H54 (cell line): ENCODE results near the gene ITPR1.

Experiments used
- DNase-seq: peaks from one replicate; pipeline ENCODE4 v3.0.0; 2011; ENCODE audit warnings: low spot score, mixed read lengths; ENCODE audit not compliant: insufficient read length
- FAIRE-seq: peaks from 3 replicates; lab custom pipeline; 2011; peaks lifted over from hg19 to GRCh38; lab: Jason Lieb, UNC
- POLR2A ChIP-seq: IDR thresholded peaks from 2 replicates; pipeline ENCODE4 v1.6.1; 2011; ENCODE audit warnings: low read depth, mild to moderate bottlenecking, low read length

ITPR1 gene

DNA sequence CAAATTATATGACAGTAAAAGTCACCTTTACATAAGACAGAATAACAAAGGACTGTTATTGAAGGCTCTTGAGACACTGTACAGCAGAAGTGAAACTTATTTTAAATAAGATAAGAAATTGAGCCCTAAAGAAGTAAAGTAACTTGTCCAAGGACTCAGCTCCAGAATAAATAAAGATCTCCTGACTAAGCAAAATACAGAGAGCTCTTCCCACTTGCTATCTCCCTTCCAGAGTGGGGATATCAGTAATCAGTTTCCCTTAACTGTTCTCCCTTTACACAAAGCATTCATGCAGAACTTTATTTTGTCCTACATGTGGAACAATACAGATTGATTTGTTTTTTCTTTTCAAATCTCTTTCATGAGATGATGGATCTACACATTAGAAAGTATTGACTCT, 356.6 kb downstream of the ITPR1 start:
- DNase-seq (no peak), FAIRE-seq (no peak)
- no peak for TF ChIP-seq POLR2A

DNA sequence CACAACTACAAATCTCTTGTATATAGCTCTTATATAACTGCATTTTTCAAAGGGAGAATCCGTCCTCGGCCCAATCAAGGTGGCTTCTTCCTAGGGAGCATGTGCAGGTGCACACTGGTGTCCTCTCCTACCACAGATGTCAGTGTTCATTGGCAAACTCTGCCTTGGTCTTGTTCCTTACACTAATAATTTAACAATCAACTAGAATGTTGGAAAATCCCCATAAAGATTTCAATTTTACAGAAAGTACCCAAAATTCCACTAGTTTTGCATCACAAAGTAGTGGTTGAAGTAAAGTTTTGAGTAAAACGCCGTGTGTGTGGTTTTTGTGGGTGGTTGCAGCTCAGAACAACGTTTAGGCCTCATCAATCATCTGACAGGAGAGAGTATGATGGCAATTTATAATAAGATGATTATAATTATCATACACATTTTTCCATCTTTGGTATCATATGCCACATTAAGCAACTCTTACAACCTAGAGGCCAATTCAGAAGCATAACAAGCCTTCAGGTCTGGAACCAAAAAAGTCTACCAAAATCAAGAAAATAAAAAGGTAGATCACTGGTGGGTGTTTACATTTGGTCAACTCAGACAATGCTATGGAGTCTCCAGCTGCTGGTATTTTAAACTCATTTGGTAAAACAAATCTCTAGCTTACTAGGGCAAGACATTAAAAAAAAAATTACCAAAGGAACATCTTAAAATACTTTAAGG, 357.2 kb downstream of the ITPR1 start:
- TF ChIP-seq POLR2A, result no peak
- FAIRE-seq, result no peak
- no peak for DNase-seq

- no peak for TF ChIP-seq POLR2A
- no peak for FAIRE-seq
- no peak for DNase-seq
Observed at GRCh38 chr3:4850928-4851265, 357.7 kb downstream of the ITPR1 start.

DNA sequence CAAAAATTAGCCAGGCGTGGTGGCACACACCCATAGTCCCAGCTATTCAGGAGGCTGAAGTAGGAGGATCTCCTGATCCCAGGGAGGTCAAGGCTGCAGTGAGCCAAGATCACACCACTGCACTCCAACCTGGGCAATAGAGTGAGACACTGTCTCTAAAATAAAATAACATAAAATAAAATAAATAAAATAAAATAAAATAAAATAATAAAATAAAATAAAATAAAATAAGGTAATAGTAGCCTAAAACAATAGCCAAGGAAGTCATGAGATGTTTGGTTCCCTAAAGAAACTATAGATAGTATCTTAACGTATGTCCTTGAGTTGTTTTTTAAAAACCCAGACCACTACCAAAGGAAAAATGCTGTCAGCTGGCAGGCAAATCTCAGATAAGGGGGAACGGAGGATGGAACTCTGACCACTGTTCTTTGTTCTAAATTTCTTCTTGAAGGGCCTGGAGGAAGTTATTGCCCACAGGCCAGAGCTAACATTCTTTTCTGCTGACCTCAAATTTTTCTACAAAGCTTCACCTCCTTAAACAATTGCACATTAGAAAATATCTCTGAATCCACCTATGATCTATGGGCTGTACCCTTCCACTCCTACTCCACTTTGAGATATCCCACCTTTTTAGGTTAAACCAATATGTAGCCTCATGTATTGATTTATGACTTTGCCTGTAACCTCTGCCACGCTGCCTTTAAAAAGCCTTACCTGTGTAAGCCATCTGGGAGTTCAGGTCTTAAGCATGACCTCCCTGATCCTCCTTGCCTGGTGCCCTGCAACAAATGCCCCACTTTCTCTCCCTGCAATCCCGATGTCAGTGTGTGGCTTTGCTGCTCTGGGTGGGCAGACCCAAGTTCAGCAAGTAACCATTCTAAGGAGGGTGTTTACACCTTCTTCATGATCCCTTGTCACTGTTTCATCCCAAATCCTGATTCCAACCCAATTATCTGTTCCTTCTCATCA, 359.9 kb downstream of the ITPR1 start:
- TF ChIP-seq POLR2A, result no peak
- FAIRE-seq (no peak), DNase-seq (no peak)

- no peak for FAIRE-seq
- TF ChIP-seq POLR2A, result no peak
- no peak for DNase-seq
Observed at GRCh38 chr3:4853749-4854140, 360.6 kb downstream of the ITPR1 start.

GRCh38 chr3:4855676-4856075, 362.5 kb downstream of the ITPR1 start:
- FAIRE-seq, result no peak
- DNase-seq, result no peak

DNA sequence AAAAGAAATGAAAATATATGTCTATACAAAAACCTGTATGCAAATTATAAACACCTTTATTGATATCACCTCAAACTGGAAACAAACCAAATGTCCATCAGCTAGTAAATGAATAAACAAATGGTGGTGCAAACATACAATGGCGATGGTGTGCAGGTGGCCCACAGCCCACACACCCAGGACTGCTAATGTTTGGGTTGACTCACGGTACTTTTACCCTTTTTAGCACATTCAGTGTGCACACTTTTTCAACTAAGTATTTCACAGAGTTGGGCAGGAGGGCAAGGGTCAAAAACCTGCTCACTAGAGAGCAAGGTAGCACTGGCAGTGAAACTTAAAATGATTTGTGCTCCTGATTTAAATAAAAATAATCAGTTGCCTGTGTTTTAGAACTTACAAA, 363.0 kb downstream of the ITPR1 start:
- no peak for DNase-seq
- no peak for TF ChIP-seq POLR2A
- FAIRE-seq, result no peak

More at GRCh38 chr3:4855676-4856075, 362.5 kb downstream of the ITPR1 start:
- TF ChIP-seq POLR2A, result no peak

- TF ChIP-seq POLR2A, result no peak
- FAIRE-seq (no peak), DNase-seq (no peak)
Observed at GRCh38 chr3:4856564-4856963, 363.4 kb downstream of the ITPR1 start.

DNA sequence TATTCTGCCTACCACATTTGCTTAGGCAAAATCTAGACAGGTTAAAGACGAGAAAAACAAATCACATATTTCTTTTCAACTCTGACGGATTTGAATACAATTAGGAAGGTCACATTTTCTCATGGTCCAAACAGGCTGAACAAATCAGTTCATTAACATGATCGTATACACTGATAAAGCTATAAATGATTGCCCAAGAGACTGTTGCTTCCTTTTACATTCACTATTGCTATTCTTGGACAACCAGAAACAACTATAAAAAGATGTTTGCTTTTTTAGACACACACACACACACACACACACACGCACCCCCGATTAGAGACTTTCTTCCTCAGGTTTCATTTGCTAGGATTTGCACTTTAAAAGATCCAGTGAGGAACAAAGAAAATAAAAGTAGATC, 363.8 kb downstream of the ITPR1 start:
- TF ChIP-seq POLR2A, result no peak
- FAIRE-seq, result no peak

GRCh38 chr3:4859788-4860187, 366.6 kb downstream of the ITPR1 start:
- no peak for FAIRE-seq
- no peak for TF ChIP-seq POLR2A

More for the DNA sequence above, 363.8 kb downstream of the ITPR1 start:
- no peak for DNase-seq

GRCh38 chr3:4862973-4863372, 369.8 kb downstream of the ITPR1 start:
- no peak for TF ChIP-seq POLR2A
- FAIRE-seq, result no peak
- DNase-seq, result no peak

More at GRCh38 chr3:4859788-4860187, 366.6 kb downstream of the ITPR1 start:
- no peak for DNase-seq

DNA sequence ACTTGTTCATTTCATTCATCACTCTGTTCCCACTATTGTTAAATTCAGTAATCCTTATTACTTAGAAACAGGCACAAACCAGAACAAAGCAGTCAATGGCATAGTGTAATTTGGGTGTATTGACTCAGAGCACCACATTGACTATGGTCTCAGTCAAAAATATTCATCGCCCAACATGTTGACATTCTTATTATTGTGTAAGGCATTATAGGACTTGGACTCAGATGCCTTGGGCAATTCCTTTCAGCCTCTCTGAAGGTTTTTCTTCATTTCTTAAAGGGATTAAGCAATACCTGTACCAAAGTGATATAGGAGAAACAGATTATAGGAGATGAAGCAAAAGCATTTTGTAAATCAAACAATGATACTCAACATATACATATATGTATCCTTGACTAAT, 371.4 kb downstream of the ITPR1 start:
- no peak for TF ChIP-seq POLR2A
- FAIRE-seq (no peak), DNase-seq (no peak)

- FAIRE-seq (no peak), DNase-seq (no peak)
Observed at GRCh38 chr3:4865714-4866113, 372.6 kb downstream of the ITPR1 start.

DNA sequence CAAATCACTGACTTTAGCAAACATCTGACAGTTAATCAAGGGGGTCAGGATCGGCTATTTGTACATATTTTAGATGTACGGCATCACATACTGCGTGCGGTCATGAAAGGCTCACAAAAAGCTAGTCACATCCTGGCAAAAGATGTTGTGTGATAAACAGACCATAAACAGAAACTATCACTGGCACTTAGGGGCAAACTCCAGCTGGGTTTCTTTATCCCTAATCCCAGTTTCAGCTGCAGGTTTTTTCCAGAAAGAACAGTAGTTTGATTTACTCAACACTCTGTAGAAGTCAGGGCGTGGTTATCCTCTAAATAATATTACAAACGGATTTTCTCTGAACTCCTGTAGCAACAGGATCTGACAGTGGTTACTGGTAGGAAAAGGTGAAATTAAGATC, 373.7 kb downstream of the ITPR1 start:
- DNase-seq (no peak), FAIRE-seq (peak; percentile 6)
- TF ChIP-seq POLR2A, result no peak

More at GRCh38 chr3:4865714-4866113, 372.6 kb downstream of the ITPR1 start:
- TF ChIP-seq POLR2A, result no peak
